ENCODE measurements around the gene MAPK10.
"Not testable (repeated sequence)": the region's sequence is repeated elsewhere in the genome, so short reads cannot be mapped to it uniquely, and the experiment has no call there.

The MAPK10 gene

GRCh38 chr4:86107112-86107511 lies 252.7 kb downstream of the MAPK10 start:
- ATAC-seq (no peak), DNase-seq (no peak)
- Mint-ChIP-seq H3K27me3 (no peaks in the 10 kb centered on the region), H3K27ac (no peak overlapping the region), H3K36me3 (ENCODE audit: low read depth) (no peaks in the 10 kb centered on the region), H3K9me3 (peaks cover 12% of the 10 kb centered on the region), H3K4me1 (no peaks in the 10 kb centered on the region), H3K4me3 (no peak overlapping the region)

- Mint-ChIP-seq H3K27ac (no peak overlapping the region), H3K9me3 (peaks cover 5% of the 10 kb centered on the region), H3K27me3 (no peaks in the 10 kb centered on the region), H3K4me3 (no peak overlapping the region), H3K36me3 (ENCODE audit: low read depth) (no peaks in the 10 kb centered on the region), H3K4me1 (no peaks in the 10 kb centered on the region)
- ATAC-seq (no peak), DNase-seq (no peak)
These were observed 253.4 kb downstream of the MAPK10 start for GRCh38 chr4:86106475-86106874.

GRCh38 chr4:86101841-86102240 lies 258.0 kb downstream of the MAPK10 start:
- H3K27ac Mint-ChIP-seq: no peak overlapping the region
- DNase-seq (no peak), ATAC-seq (no peak)
- no peaks in the 10 kb centered on the region for H3K9me3 Mint-ChIP-seq
- H3K36me3 Mint-ChIP-seq (ENCODE audit: low read depth): no peaks in the 10 kb centered on the region
- H3K4me3 Mint-ChIP-seq: no peak overlapping the region
- no peaks in the 10 kb centered on the region for H3K4me1 Mint-ChIP-seq
- H3K27me3 Mint-ChIP-seq: no peaks in the 10 kb centered on the region

- Mint-ChIP-seq H3K4me3 (no peak overlapping the region), H3K36me3 (ENCODE audit: low read depth) (no peaks in the 10 kb centered on the region), H3K9me3 (no peaks in the 10 kb centered on the region), H3K4me1 (no peaks in the 10 kb centered on the region), H3K27ac (no peak overlapping the region), H3K27me3 (no peaks in the 10 kb centered on the region)
- DNase-seq (no peak), ATAC-seq (no peak)
These were observed 258.4 kb downstream of the MAPK10 start for GRCh38 chr4:86101410-86101809.

GRCh38 chr4:86100539-86101215 lies 259.2 kb downstream of the MAPK10 start:
- Mint-ChIP-seq H3K36me3 (ENCODE audit: low read depth) (no peaks in the 10 kb centered on the region), H3K27me3 (no peaks in the 10 kb centered on the region), H3K27ac (no peak overlapping the region), H3K4me1 (no peaks in the 10 kb centered on the region), H3K4me3 (no peak overlapping the region), H3K9me3 (no peaks in the 10 kb centered on the region)
- DNase-seq (no peak), ATAC-seq (no peak)

GRCh38 chr4:86099348-86099747 lies 260.5 kb downstream of the MAPK10 start:
- Mint-ChIP-seq H3K9me3 (no peaks in the 10 kb centered on the region), H3K4me3 (no peak overlapping the region), H3K36me3 (ENCODE audit: low read depth) (no peaks in the 10 kb centered on the region), H3K4me1 (no peaks in the 10 kb centered on the region), H3K27ac (no peak overlapping the region), H3K27me3 (no peaks in the 10 kb centered on the region)
- ATAC-seq (no peak), DNase-seq (no peak)

GRCh38 chr4:86098691-86099090 lies 261.2 kb downstream of the MAPK10 start:
- no peak overlapping the region for H3K4me3 Mint-ChIP-seq
- no peaks in the 10 kb centered on the region for H3K27me3 Mint-ChIP-seq
- no peak for DNase-seq
- H3K9me3 Mint-ChIP-seq: no peaks in the 10 kb centered on the region
- no peak overlapping the region for H3K27ac Mint-ChIP-seq
- no peaks in the 10 kb centered on the region for H3K36me3 Mint-ChIP-seq (ENCODE audit: low read depth)
- ATAC-seq: no peak
- no peaks in the 10 kb centered on the region for H3K4me1 Mint-ChIP-seq

- H3K9me3 Mint-ChIP-seq: no peaks in the 10 kb centered on the region
- ATAC-seq: no peak
- H3K27ac Mint-ChIP-seq: no peak overlapping the region
- H3K27me3 Mint-ChIP-seq: no peaks in the 10 kb centered on the region
- H3K36me3 Mint-ChIP-seq (ENCODE audit: low read depth): no peaks in the 10 kb centered on the region
- no peak overlapping the region for H3K4me3 Mint-ChIP-seq
- DNase-seq: no peak
- H3K4me1 Mint-ChIP-seq: no peaks in the 10 kb centered on the region
These were observed 263.5 kb downstream of the MAPK10 start for GRCh38 chr4:86096373-86096772.

GRCh38 chr4:86092684-86093083 lies 267.2 kb downstream of the MAPK10 start:
- no peaks in the 10 kb centered on the region for H3K4me1 Mint-ChIP-seq
- no peaks in the 10 kb centered on the region for H3K27me3 Mint-ChIP-seq
- no peak overlapping the region for H3K27ac Mint-ChIP-seq
- H3K4me3 Mint-ChIP-seq: no peak overlapping the region
- H3K9me3 Mint-ChIP-seq: no peaks in the 10 kb centered on the region
- DNase-seq (no peak), ATAC-seq (no peak)
- H3K36me3 Mint-ChIP-seq (ENCODE audit: low read depth): no peaks in the 10 kb centered on the region

- no peak for ATAC-seq
- Mint-ChIP-seq H3K36me3 (ENCODE audit: low read depth) (no peaks in the 10 kb centered on the region), H3K9me3 (no peaks in the 10 kb centered on the region), H3K4me1 (no peaks in the 10 kb centered on the region), H3K27me3 (no peaks in the 10 kb centered on the region), H3K4me3 (no peak overlapping the region), H3K27ac (no peak overlapping the region)
- DNase-seq: no peak
These were observed 268.7 kb downstream of the MAPK10 start for GRCh38 chr4:86091201-86091600.

- Mint-ChIP-seq H3K4me3 (no peak overlapping the region), H3K27me3 (no peaks in the 10 kb centered on the region), H3K4me1 (no peaks in the 10 kb centered on the region), H3K36me3 (ENCODE audit: low read depth) (no peaks in the 10 kb centered on the region), H3K9me3 (no peaks in the 10 kb centered on the region), H3K27ac (no peak overlapping the region)
- ATAC-seq (no peak), DNase-seq (no peak)
These were observed 270.0 kb downstream of the MAPK10 start for GRCh38 chr4:86089781-86090323.

GRCh38 chr4:86089053-86089452 lies 270.8 kb downstream of the MAPK10 start:
- Mint-ChIP-seq H3K4me1 (no peaks in the 10 kb centered on the region), H3K27me3 (no peaks in the 10 kb centered on the region), H3K27ac (no peak overlapping the region), H3K36me3 (ENCODE audit: low read depth) (no peaks in the 10 kb centered on the region), H3K4me3 (no peak overlapping the region), H3K9me3 (no peaks in the 10 kb centered on the region)
- ATAC-seq: no peak
- DNase-seq: no peak

- H3K27ac Mint-ChIP-seq; H3K27me3 Mint-ChIP-seq; H3K36me3 Mint-ChIP-seq (ENCODE audit: low read depth); H3K4me1 Mint-ChIP-seq; H3K9me3 Mint-ChIP-seq; ATAC-seq; DNase-seq; H3K4me3 Mint-ChIP-seq: not testable (repeated sequence)
These were observed 284.1 kb downstream of the MAPK10 start for GRCh38 chr4:86075796-86076195.

- H3K36me3 Mint-ChIP-seq (ENCODE audit: low read depth): no peaks in the 10 kb centered on the region
- H3K27ac Mint-ChIP-seq: no peak overlapping the region
- H3K27me3 Mint-ChIP-seq: no peaks in the 10 kb centered on the region
- ATAC-seq: no peak
- DNase-seq: no peak
- H3K4me1 Mint-ChIP-seq: no peaks in the 10 kb centered on the region
- no peaks in the 10 kb centered on the region for H3K9me3 Mint-ChIP-seq
- H3K4me3 Mint-ChIP-seq: no peak overlapping the region
These were observed 299.5 kb downstream of the MAPK10 start for GRCh38 chr4:86060341-86060740.

GRCh38 chr4:86058621-86059020 lies 301.2 kb downstream of the MAPK10 start:
- ATAC-seq (no peak), DNase-seq (no peak)
- Mint-ChIP-seq H3K36me3 (ENCODE audit: low read depth) (no peaks in the 10 kb centered on the region), H3K27me3 (no peaks in the 10 kb centered on the region), H3K27ac (no peak overlapping the region), H3K9me3 (no peaks in the 10 kb centered on the region), H3K4me3 (no peak overlapping the region), H3K4me1 (no peaks in the 10 kb centered on the region)

GRCh38 chr4:86055898-86056297 lies 304.0 kb downstream of the MAPK10 start:
- no peaks in the 10 kb centered on the region for H3K27me3 Mint-ChIP-seq
- no peak overlapping the region for H3K27ac Mint-ChIP-seq
- no peak overlapping the region for H3K4me3 Mint-ChIP-seq
- no peaks in the 10 kb centered on the region for H3K4me1 Mint-ChIP-seq
- ATAC-seq: no peak
- DNase-seq: no peak
- no peaks in the 10 kb centered on the region for H3K9me3 Mint-ChIP-seq
- H3K36me3 Mint-ChIP-seq (ENCODE audit: low read depth): no peaks in the 10 kb centered on the region
